Activated CD4-positive, alpha-beta memory T cell treated with anti-CD3 and anti-CD28 coated beads, Interleukin-2, amount 10 ng/mL, durations not matched to agents 7 days and 5 days (primary cell): Measurements from ENCODE around the gene XIAP. TPM values are rescaled to one million over a fixed set of nuclear protein-coding genes. Genes with fewer than 3 reads are reported as not detected.
"Not testable (repeated sequence)": the region's sequence is repeated elsewhere in the genome, so short reads cannot be mapped to it uniquely, and the experiment has no call there.

Source experiments
- CTCF ChIA-PET: fragments of 350-600 bp; sonication (Branson Sonifier 250); formaldehyde crosslinking; loops from one replicate; lab custom pipeline; 2021; ENCODE audit warnings: antibody characterized with exemption, inconsistent platforms; lab: Charles Lee
- POLR2A ChIA-PET: fragments of 350-600 bp; sonication (Branson Sonifier 250); formaldehyde crosslinking; loops from one replicate; lab custom pipeline; 2021; ENCODE audit warnings: antibody characterized with exemption; lab: Charles Lee
- DNase-seq: peaks from one replicate; pipeline ENCODE4 v3.0.0-alpha.2; 2020
- H3K27ac Mint-ChIP-seq: one replicate; pipeline ENCODE4 v1.8.0; 2021; ENCODE audit warnings: mild to moderate bottlenecking, mixed read lengths
- H3K27me3 Mint-ChIP-seq: one replicate; pipeline ENCODE4 v1.8.0; 2021; ENCODE audit warnings: mixed read lengths
- H3K36me3 Mint-ChIP-seq: one replicate; pipeline ENCODE4 v1.8.0; 2021; ENCODE audit warnings: low read depth, mixed read lengths
- H3K4me1 Mint-ChIP-seq: one replicate; pipeline ENCODE4 v1.8.0; 2021; ENCODE audit warnings: mixed read lengths
- H3K4me3 Mint-ChIP-seq: one replicate; pipeline ENCODE4 v1.8.0; 2021; ENCODE audit warnings: mild to moderate bottlenecking, mixed read lengths
- H3K9me3 Mint-ChIP-seq: one replicate; pipeline ENCODE4 v1.8.0; 2021; ENCODE audit warnings: mixed read lengths
- total RNA-seq, 2 experiments: library from RNA; stranded (reverse); gene quantifications; one replicate each; pipeline ENCODE4 v1.2.3, GENCODE V29; 2021

The XIAP gene
- total RNA-seq, 2 experiments from 2014 or later: 47.6 to 53.3 TPM

GRCh38 chrX:123881330-123881729 lies 21.5 kb downstream of the XIAP start:
- Mint-ChIP-seq H3K9me3 (no peaks in the 10 kb centered on the region), H3K36me3 (peaks cover 14% of the 10 kb centered on the region), H3K27ac (no peak overlapping the region), H3K4me1 (peaks cover 28% of the 10 kb centered on the region), H3K27me3 (no peaks in the 10 kb centered on the region), H3K4me3 (no peak overlapping the region)
- no peak for DNase-seq
- CTCF ChIA-PET: no interaction called here
- POLR2A ChIA-PET: interaction anchor here (1.4 kb wide), 1 partner anchor 37 kb away, joined by 3 read pairs; no protein-coding TSS in a partner anchor

- CTCF ChIA-PET: no interaction called here
- Mint-ChIP-seq H3K27ac (no peak overlapping the region), H3K36me3 (peaks cover 14% of the 10 kb centered on the region), H3K4me3 (no peak overlapping the region), H3K4me1 (peaks cover 22% of the 10 kb centered on the region), H3K9me3 (no peaks in the 10 kb centered on the region), H3K27me3 (no peaks in the 10 kb centered on the region)
- POLR2A ChIA-PET: interaction anchor here (1.4 kb wide), 1 partner anchor 36 kb away, joined by 3 read pairs; no protein-coding TSS in a partner anchor
- DNase-seq: no peak
Measured at GRCh38 chrX:123882391-123882790, 22.5 kb downstream of the XIAP start.

GRCh38 chrX:123884809-123885408 lies 25.1 kb downstream of the XIAP start:
- no peak overlapping the region for H3K4me3 Mint-ChIP-seq
- DNase-seq: no peak
- H3K36me3 Mint-ChIP-seq: peaks cover 24% of the 10 kb centered on the region
- no peaks in the 10 kb centered on the region for H3K9me3 Mint-ChIP-seq
- H3K27ac Mint-ChIP-seq: no peak overlapping the region
- H3K4me1 Mint-ChIP-seq: peaks cover 8% of the 10 kb centered on the region
- ChIA-PET POLR2A (no interaction called here), CTCF (interaction anchor here (1.1 to 1.6 kb wide), 2 partner anchors 22 to 50 kb away, joined by 5 read pairs; no protein-coding TSS in a partner anchor)
- no peaks in the 10 kb centered on the region for H3K27me3 Mint-ChIP-seq

- no peaks in the 10 kb centered on the region for H3K27me3 Mint-ChIP-seq
- DNase-seq: no peak
- no peaks in the 10 kb centered on the region for H3K9me3 Mint-ChIP-seq
- ChIA-PET CTCF (no interaction called here), POLR2A (interaction anchor here (0.8 kb wide), 1 partner anchor 13 kb away, joined by 3 read pairs; no protein-coding TSS in a partner anchor)
- H3K4me1 Mint-ChIP-seq: no peaks in the 10 kb centered on the region
- no peak overlapping the region for H3K4me3 Mint-ChIP-seq
- H3K36me3 Mint-ChIP-seq: peaks cover 35% of the 10 kb centered on the region
- no peak overlapping the region for H3K27ac Mint-ChIP-seq
Measured at GRCh38 chrX:123899701-123900100, 39.8 kb downstream of the XIAP start.

- Mint-ChIP-seq H3K36me3 (peaks cover 33% of the 10 kb centered on the region), H3K4me1 (peaks cover 13% of the 10 kb centered on the region)
- H3K27ac Mint-ChIP-seq, H3K9me3 Mint-ChIP-seq, DNase-seq, CTCF ChIA-PET, H3K27me3 Mint-ChIP-seq, POLR2A ChIA-PET, H3K4me3 Mint-ChIP-seq: not testable (repeated sequence)
Measured at GRCh38 chrX:123903261-123903660, 43.4 kb downstream of the XIAP start.

DNA sequence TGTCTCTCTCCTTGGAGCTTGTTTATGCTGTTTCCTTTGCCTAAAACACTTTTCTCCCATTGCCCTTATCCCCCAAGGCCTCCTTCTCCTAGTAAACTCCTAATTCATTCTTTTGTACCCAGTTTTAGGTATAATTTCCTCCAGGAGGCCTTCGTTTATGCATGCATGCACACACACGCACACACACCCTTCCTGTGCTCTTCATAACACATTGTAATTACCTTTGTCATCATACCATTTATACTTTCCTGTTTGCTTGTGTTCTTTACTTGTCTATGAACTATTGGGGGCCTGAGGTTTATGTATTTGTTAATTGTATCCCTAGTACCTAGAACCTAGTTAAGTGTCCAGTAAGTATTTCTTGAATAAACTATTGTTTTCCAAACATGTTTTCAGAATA lies 45.5 kb downstream of the XIAP start:
- ChIA-PET POLR2A (no interaction called here), CTCF (interaction anchor here (0.6 kb wide), 1 partner anchor 55 kb away, joined by 3 read pairs; no protein-coding TSS in a partner anchor)
- Mint-ChIP-seq H3K9me3 (no peaks in the 10 kb centered on the region), H3K4me3 (no peak overlapping the region), H3K27me3 (no peaks in the 10 kb centered on the region), H3K4me1 (peaks cover 13% of the 10 kb centered on the region), H3K36me3 (peaks cover 39% of the 10 kb centered on the region), H3K27ac (peak overlapping the region; percentile 14)
- DNase-seq: no peak

GRCh38 chrX:123906557-123907316 lies 46.9 kb downstream of the XIAP start:
- peaks cover 33% of the 10 kb centered on the region for H3K36me3 Mint-ChIP-seq
- peaks cover 13% of the 10 kb centered on the region for H3K4me1 Mint-ChIP-seq
- ChIA-PET CTCF (no interaction called here), POLR2A (no interaction called here)
- no peak for DNase-seq
- no peaks in the 10 kb centered on the region for H3K27me3 Mint-ChIP-seq
- H3K4me3 Mint-ChIP-seq: no peak overlapping the region
- no peaks in the 10 kb centered on the region for H3K9me3 Mint-ChIP-seq
- H3K27ac Mint-ChIP-seq: no peak overlapping the region

- Mint-ChIP-seq H3K36me3 (peaks cover 21% of the 10 kb centered on the region), H3K4me3 (no peak overlapping the region), H3K27me3 (no peaks in the 10 kb centered on the region), H3K27ac (no peak overlapping the region), H3K9me3 (no peaks in the 10 kb centered on the region), H3K4me1 (peaks cover 13% of the 10 kb centered on the region)
- DNase-seq: no peak
- CTCF ChIA-PET: no interaction called here
- POLR2A ChIA-PET: no interaction called here
Measured at GRCh38 chrX:123909523-123909922, 49.7 kb downstream of the XIAP start.

GRCh38 chrX:123917069-123917468 lies 57.2 kb downstream of the XIAP start:
- Mint-ChIP-seq H3K9me3 (no peaks in the 10 kb centered on the region), H3K36me3 (no peaks in the 10 kb centered on the region), H3K4me1 (no peaks in the 10 kb centered on the region), H3K4me3 (no peak overlapping the region), H3K27ac (no peak overlapping the region), H3K27me3 (no peaks in the 10 kb centered on the region)
- DNase-seq: no peak
- CTCF ChIA-PET: interaction anchor here (1.1 kb wide), 1 partner anchor 33 kb away, joined by 3 read pairs; no protein-coding TSS in a partner anchor
- POLR2A ChIA-PET: interaction anchor here (0.7 kb wide), 1 partner anchor 89 kb away, joined by 3 read pairs; no protein-coding TSS in a partner anchor

DNA sequence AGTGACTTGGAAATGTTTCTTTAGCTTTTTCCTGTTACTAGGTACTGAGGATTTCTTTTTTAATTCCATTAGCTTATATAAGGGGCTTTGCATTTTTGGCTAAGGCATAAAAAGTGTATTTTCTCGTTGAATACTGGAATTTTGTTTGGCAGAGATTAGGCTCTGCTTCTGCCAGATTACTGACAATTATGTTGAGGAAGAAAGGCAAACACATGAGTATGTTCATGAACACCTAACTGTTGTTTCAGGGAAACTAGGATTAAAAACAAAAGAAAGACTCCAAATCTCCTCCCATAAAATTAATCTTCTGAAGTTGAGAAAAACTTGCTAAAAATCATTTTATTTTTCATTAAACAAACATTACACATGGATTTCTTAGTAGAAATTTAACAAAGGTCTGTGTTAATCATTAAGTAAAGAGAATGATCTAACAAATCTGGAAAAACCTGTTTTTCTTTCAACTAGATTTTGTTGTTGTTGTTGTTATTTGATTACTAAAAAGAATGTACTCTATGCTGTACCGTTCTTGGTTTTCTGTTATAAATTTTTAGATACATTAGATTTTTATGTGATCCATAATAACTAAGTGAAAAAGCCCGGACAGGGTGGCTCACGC lies 58.4 kb downstream of the XIAP start:
- POLR2A ChIA-PET: interaction anchor here (1.0 kb wide), 1 partner anchor 36 kb away, joined by 3 read pairs; no protein-coding TSS in a partner anchor
- no peak overlapping the region for H3K4me3 Mint-ChIP-seq
- DNase-seq: no peak
- H3K27me3 Mint-ChIP-seq: no peaks in the 10 kb centered on the region
- H3K4me1 Mint-ChIP-seq: no peaks in the 10 kb centered on the region
- no peaks in the 10 kb centered on the region for H3K9me3 Mint-ChIP-seq
- CTCF ChIA-PET: no interaction called here
- H3K36me3 Mint-ChIP-seq: no peaks in the 10 kb centered on the region
- H3K27ac Mint-ChIP-seq: no peak overlapping the region

DNA sequence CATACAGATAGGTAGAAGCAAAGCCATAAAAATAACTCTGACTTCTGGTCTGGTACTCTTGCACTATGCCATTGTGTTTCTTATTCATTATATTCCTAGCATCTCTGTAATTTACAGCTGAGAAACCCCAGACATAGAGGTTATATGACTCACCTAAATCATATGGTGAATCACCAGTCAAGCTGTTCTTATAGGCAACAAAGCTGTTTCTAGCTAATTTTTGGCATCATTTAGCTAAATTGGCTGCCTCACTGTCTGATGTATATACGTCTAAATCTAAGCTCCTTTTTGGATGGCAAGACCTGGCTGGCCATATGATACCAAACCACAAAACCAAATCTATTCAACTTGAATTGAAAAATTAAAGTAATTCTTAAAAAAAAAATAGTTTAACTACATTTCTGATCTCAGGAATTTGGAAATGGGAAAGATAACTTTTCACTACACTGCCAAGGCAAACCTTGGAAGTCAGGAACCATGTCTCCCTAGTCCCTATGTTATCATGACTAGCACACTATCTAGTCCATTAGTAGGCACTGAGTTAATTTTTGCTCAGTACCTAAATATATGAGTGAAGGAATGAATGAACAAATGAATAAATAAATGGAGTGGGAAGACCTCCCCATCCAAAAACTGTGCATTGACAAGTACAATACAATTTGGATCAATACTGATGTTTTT lies 60.4 kb downstream of the XIAP start:
- DNase-seq: no peak
- no peaks in the 10 kb centered on the region for H3K9me3 Mint-ChIP-seq
- no peaks in the 10 kb centered on the region for H3K36me3 Mint-ChIP-seq
- H3K4me3 Mint-ChIP-seq: no peak overlapping the region
- no peaks in the 10 kb centered on the region for H3K4me1 Mint-ChIP-seq
- no peaks in the 10 kb centered on the region for H3K27me3 Mint-ChIP-seq
- CTCF ChIA-PET: interaction anchor here (0.5 kb wide), 1 partner anchor 40 kb away, joined by 3 read pairs; no protein-coding TSS in a partner anchor
- POLR2A ChIA-PET: no interaction called here
- H3K27ac Mint-ChIP-seq: no peak overlapping the region

DNA sequence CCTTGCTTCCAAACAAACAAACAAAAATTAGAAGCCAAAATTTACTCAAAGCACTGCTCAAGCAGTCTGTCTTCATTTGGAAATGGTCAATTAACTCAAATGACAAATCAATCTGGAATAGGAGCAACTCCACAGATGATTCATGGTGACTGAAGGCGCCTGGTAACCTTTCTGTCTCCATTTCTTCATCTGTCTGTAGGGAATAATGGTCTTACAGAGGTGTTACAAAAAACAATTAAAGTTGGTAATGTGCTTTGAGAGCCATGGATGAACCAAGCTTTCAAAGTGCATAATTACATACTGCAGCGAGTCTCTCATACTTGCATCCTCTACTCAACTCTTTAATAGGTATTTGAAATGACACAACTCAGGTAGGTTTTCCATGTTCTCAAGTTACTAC lies 63.4 kb downstream of the XIAP start:
- no peaks in the 10 kb centered on the region for H3K9me3 Mint-ChIP-seq
- DNase-seq: no peak
- no peak overlapping the region for H3K4me3 Mint-ChIP-seq
- H3K27ac Mint-ChIP-seq: no peak overlapping the region
- H3K27me3 Mint-ChIP-seq: no peaks in the 10 kb centered on the region
- ChIA-PET CTCF (no interaction called here), POLR2A (no interaction called here)
- H3K36me3 Mint-ChIP-seq: no peaks in the 10 kb centered on the region
- no peaks in the 10 kb centered on the region for H3K4me1 Mint-ChIP-seq
